HFF-Myc (cell line): ENCODE results near the gene CNRIP1.

Source experiments
- DNase-seq: peaks from one replicate; pipeline ENCODE4 v3.0.0-alpha.2; 2011; ENCODE audit warnings: low read depth; ENCODE audit errors: extremely low read depth
- H3K4me3 ChIP-seq: replicated peaks from 2 replicates; pipeline ENCODE4 v1.5.1; 2011; ENCODE audit warnings: low read depth, mild to moderate bottlenecking, control low read depth, low read length
- CTCF ChIP-seq: IDR thresholded peaks from 2 replicates; pipeline ENCODE4 v1.5.1; 2012; ENCODE audit warnings: mild to moderate bottlenecking, low read depth, low read length, control low read depth; ENCODE audit errors: missing control alignments

CNRIP1 gene

GRCh38 chr2:68293024-68293423, 26.7 kb downstream of the CNRIP1 start:
- no peak overlapping the region for H3K4me3 ChIP-seq
- DNase-seq: no peak
- no peak for TF ChIP-seq CTCF

GRCh38 chr2:68292108-68292710, 27.5 kb downstream of the CNRIP1 start:
- TF ChIP-seq CTCF: peak; percentile 69
- no peak for DNase-seq

GRCh38 chr2:68291314-68291713, 28.4 kb downstream of the CNRIP1 start:
- H3K4me3 ChIP-seq: no peak overlapping the region
- no peak for DNase-seq
- TF ChIP-seq CTCF: no peak

More at GRCh38 chr2:68292108-68292710, 27.5 kb downstream of the CNRIP1 start:
- H3K4me3 ChIP-seq: no peak overlapping the region

GRCh38 chr2:68290901-68291300, 28.8 kb downstream of the CNRIP1 start:
- no peak for DNase-seq
- no peak overlapping the region for H3K4me3 ChIP-seq
- no peak for TF ChIP-seq CTCF

- no peak for TF ChIP-seq CTCF
- no peak for DNase-seq
- no peak overlapping the region for H3K4me3 ChIP-seq
Measured at GRCh38 chr2:68287580-68288441, 31.9 kb downstream of the CNRIP1 start.

- no peak for TF ChIP-seq CTCF
- peak; percentile 45 for DNase-seq
- no peak overlapping the region for H3K4me3 ChIP-seq
Measured at GRCh38 chr2:68284896-68285295, 34.9 kb downstream of the CNRIP1 start.
